ENCODE data around the gene DESI2. TPM values are rescaled to one million over a fixed set of nuclear protein-coding genes. Genes with fewer than 3 reads are reported as not detected.

The DESI2 gene
- total and polyA plus RNA-seq, 2 of the 8 experiments (the other 6 are each of a cell fraction or from before 2014, with no cell fraction given): 54.0 to 110 TPM

DNA sequence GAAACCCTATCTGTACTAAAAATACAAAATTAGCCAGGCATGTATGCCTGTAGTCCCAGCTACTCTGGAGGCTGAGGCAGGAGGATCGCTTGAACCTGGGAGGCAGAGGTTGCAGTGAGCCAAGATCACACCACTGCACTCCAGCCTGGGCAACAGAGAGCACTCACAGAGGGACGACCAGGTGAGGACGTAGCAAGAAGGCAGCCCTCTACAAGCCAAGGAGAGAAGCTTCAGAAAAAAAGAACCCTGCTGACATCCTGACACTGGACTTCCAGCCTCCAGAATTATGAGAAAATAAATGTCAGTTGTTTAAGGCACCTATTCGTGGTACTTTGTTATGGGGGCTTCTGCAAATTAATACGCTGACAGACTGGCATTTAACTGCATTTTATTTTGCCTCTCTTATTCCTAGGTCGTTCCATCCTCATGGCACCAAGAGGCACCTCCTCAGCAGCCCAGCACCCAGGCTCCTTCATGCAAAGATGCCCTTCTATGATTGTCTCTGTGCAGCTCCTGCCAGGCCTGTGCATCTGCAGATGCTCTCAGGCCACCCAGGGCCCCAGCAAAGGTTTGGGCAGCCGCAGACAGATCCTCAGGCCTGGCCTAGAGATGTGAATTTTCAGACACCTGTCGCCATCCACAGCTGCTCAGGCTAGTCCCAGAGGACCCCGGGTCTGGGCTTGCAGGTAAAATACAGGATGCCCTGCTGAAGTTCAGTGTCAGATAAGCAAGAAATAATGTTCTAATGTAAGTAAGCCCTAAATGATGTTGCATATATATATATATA lies 96.5 kb downstream of the DESI2 start:
- Histone ChIP-seq H3K4ac (replicated peaks; ENCODE audit: insufficient read length, low read depth, low read length) (no peak overlapping the region), H3K27me3 (replicated peaks in 1 of 4; ENCODE audit: control insufficient read depth in 3 of 4, extremely low read depth in 1 of 4, insufficient read depth in 3 of 4, low read length in 3 of 4) (no peaks in the 10 kb centered on the region), H3K9ac (replicated peaks in 1 of 4; ENCODE audit: extremely low read depth in 1 of 4, low read depth in 3 of 4, low read length in 3 of 4) (no peak overlapping the region), H3K4me2 (ENCODE audit: insufficient read depth in 1 of 2, low read depth in 2 of 2, low read length in 2 of 2) (no peak overlapping the region), H3K36me3 (ENCODE audit: control insufficient read depth in 2 of 4, insufficient read depth in 4 of 4, low read length in 3 of 4) (no peaks in the 10 kb centered on the region), H2AFZ (ENCODE audit: low read length) (no peak overlapping the region), H4K20me1 (replicated peaks in 1 of 2; ENCODE audit: control insufficient read depth in 1 of 2, insufficient read depth in 2 of 2, low read length in 2 of 2) (no peaks in the 10 kb centered on the region), H3K79me1 (ENCODE audit: low read depth, low read length) (no peaks in the 10 kb centered on the region), H2BK12ac (ENCODE audit: low read depth, low read length) (no peak overlapping the region), H4K91ac (replicated peaks; ENCODE audit: insufficient read length, low read length) (no peak overlapping the region), H4K5ac (ENCODE audit: insufficient read length, low read depth, low read length) (no peak overlapping the region), H2BK20ac (ENCODE audit: low read length) (no peak overlapping the region), H3K56ac (replicated peaks; ENCODE audit: insufficient read length, low read depth, low read length) (no peak overlapping the region), H3K79me2 (ENCODE audit: control insufficient read depth in 1 of 2, insufficient read depth in 2 of 2, low read length in 2 of 2) (no peaks in the 10 kb centered on the region), H3K27ac (ENCODE audit: low read depth, low read length) (no peak overlapping the region), H3K4me1 (replicated peaks in 1 of 4; ENCODE audit: control insufficient read depth in 3 of 4, insufficient read depth in 4 of 4, low read length in 3 of 4) (peaks cover 0 to under 1% (median 0%) of the 10 kb centered on the region in 4 experiments; a peak in 1 of 7 replicates), H3K14ac (ENCODE audit: insufficient read length) (no peak overlapping the region), H3K23ac (ENCODE audit: insufficient read length) (no peak overlapping the region), H2BK120ac (replicated peaks; ENCODE audit: low read depth, low read length) (no peak overlapping the region), H2AK5ac (ENCODE audit: low read depth, low read length) (no peak overlapping the region), H3K4me3 (ENCODE audit: extremely low read depth in 1 of 4, insufficient read depth in 2 of 4, low read depth in 3 of 4, low read length in 4 of 4) (no peak overlapping the region), H4K8ac (ENCODE audit: extremely low read depth, insufficient read depth, low read length) (no peak overlapping the region), H3K9me3 (ENCODE audit: insufficient read depth in 2 of 2, low read depth in 1 of 2, low read length in 1 of 2) (no peaks in the 10 kb centered on the region), H2BK15ac (ENCODE audit: low read length) (no peak overlapping the region), H3K18ac (ENCODE audit: extremely low read depth, low read length) (no peak overlapping the region), H2BK5ac (ENCODE audit: low read depth, low read length) (no peak overlapping the region), H3K23me2 (ENCODE audit: low read depth, low read length) (no peaks in the 10 kb centered on the region)
- FAIRE-seq (no peak), DNase-seq (ENCODE audit: low read depth in 1 of 2, low spot score in 2 of 2) (no peak)
- ChIA-PET CTCF (ENCODE audit: partially characterized antibody) (interaction anchor here (2.7 kb wide), 1 partner anchor 47 kb away, joined by 8 read pairs; no protein-coding TSS in a partner anchor), POLR2A (ENCODE audit: partially characterized antibody) (interaction anchor here (2.9 kb wide), 1 partner anchor 86 kb away, joined by 6 read pairs; the partner anchor contains the start of gene COX20)
- WGBS, 2 experiments (ENCODE audit: extremely low coverage in 1 of 2, insufficient coverage in 1 of 2, insufficient read length in 1 of 2, insufficient replicate concordance in 2 of 2, low coverage in 1 of 2, low lambda C conversion rate in 2 of 2, missing lambda C conversion rate in 1 of 2): 86% methylated on average over 9 of the region's 9 CpGs; no CpG with 5 or more reads in 1 of the 2 experiments
- TF ChIP-seq GABPA (IDR thresholded peaks at IDR 0.05; ENCODE audit: borderline replicate concordance, insufficient read depth, low read length) (no peak), ASH2L (IDR thresholded peaks at IDR 0.05; ENCODE audit: low read length) (no peak)

Data from H1 (cell line).